HG02610 (cell line): Measurements from ENCODE around the gene ARHGEF28.

Experiments
- ATAC-seq: cut with Tn5 transposase; IDR thresholded peaks from one replicate; pipeline ENCODE4 v1.9.1; 2021; ENCODE audit warnings: mild to moderate bottlenecking, moderate library complexity; ENCODE audit not compliant: unreplicated experiment

The ARHGEF28 gene

GRCh38 chr5:73892806-73893205, 266.8 kb downstream of the ARHGEF28 start:
- ATAC-seq, result no peak

GRCh38 chr5:73893813-73894212, 267.8 kb downstream of the ARHGEF28 start:
- ATAC-seq, result no peak

- no peak for ATAC-seq
Measured at GRCh38 chr5:73894860-73895259, 268.9 kb downstream of the ARHGEF28 start.

- ATAC-seq, result no peak
Measured at GRCh38 chr5:73895471-73895870, 269.5 kb downstream of the ARHGEF28 start.

GRCh38 chr5:73896097-73896496, 270.1 kb downstream of the ARHGEF28 start:
- no peak for ATAC-seq

DNA sequence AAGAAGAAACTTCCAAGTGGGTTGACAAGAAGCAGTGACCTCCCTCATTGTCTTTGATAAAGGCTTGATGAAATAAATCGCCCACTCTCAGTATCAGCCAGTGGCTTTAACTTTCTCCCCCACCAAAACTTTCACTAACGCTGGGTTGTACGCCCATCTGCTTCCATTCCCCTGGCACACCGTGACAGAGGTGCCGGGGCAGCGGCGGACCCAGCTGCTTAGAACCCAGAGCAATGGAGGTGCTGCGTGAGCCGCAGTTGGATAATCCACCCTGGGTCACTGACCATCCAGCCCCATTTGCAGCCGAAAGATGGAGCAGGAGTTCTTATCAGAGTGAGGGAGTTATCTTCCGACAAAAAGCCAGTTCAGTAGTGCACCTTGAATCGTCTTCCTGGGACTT, 270.7 kb downstream of the ARHGEF28 start:
- ATAC-seq, result no peak

DNA sequence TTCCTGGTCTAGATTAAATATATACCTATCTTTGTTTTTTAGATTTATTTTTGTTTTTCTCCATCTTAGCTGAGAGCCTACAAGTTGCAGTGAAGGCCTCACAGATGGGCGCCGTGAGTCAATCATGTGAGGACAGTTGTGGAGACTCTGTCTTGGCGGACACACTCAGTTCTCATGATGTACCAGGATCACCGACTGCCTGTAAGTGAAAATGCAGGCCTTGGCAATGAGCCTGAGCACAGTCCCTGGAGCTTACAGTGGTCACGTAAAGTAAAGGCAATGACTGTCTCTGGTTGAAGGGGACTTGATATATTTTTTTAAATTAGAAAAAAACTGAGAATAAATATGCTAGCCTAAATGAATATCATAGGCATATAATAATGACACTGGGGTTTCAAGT, 271.9 kb downstream of the ARHGEF28 start:
- no peak for ATAC-seq

DNA sequence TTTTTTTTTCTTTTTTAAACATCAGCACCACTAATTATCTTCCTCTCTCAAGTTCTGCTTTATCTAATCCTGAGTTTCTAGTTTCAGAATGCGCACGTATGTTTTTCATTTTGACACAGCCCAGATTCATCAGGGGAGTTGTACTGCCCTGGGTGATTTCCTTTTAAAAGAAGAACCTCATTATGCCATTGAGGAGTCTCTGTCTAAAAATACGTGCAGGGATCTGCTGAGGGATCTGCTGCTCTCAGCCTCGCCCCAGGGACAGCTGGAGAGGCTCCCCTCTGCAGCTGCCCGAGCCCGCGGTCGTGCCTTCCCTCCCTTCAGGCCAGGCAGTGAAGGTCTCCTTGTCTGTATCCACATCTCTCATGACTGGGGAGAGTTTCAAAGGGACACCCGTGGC, 273.1 kb downstream of the ARHGEF28 start:
- peak; percentile 93 for ATAC-seq

DNA sequence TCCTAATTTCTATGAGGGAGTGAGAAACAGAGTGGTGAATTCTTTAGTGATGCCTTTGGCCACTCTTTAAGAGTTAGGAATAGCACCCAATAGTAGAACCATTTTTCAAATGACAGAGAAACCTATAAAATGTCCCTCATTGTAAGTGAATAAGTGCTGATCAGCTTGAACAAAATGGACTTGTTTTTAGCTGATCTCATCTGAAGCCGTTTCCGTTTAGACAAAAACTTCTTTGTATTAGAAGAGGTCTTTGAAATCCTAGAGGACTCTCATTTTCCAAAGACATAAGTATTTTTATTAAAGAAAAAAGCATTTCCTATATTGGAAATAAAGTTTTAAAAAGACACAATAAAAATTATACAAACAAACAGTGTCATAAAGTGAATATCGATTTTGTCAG, 273.9 kb downstream of the ARHGEF28 start:
- ATAC-seq, result no peak

- no peak for ATAC-seq
Measured at GRCh38 chr5:73900566-73900965, 274.6 kb downstream of the ARHGEF28 start.

DNA sequence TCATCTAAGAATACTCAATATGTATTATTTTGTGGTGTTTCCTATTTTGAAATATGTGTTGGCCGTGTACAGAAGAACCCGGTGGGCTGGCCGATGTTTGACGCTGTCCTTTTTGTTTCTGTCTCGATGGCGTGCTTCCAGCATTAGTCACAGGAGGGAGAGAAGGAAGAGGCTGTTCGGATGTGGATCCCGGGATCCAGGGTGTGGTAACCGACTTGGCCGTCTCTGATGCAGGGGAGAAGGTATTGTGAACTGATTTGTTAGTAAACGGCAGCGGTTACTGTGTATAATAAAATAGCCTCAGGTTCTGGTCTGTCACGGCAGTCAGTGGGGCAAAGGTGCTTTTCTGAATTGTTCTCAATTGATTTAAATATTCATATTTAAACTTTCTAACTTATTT, 275.0 kb downstream of the ARHGEF28 start:
- no peak for ATAC-seq

GRCh38 chr5:73901455-73901854, 275.5 kb downstream of the ARHGEF28 start:
- no peak for ATAC-seq

DNA sequence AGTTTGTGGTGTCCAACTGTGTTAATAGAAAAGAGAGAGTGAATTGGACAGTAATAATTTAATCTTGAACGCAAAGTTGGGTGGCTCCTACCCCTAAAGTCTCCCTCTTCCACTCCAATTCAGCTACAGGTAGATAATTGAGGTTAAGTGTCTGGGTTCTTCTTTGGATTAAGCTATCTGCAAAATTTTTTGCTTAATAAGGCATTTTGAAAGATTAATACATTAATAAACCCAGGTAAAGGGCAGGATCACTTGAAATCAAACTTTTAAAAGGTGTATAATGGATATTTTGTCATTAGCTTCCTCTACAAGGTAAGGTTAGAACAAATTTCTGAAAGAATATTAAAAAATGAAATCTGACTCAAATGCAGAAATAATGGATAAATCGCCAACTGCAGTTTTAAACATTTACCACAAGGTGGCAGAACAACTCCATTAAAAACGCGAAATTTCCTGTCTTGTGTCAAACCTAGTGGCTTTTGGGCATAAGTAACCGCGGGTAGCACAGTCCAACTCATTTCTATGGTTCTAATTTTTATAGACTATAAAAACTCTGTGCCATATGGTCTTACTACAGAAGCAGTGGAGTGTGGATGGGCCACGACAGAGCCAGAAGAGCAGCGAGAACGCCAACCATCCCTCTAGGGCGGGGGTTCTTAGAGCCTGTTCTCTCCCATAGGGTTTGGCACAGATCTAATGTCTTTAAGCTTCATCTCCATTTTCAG, 276.5 kb downstream of the ARHGEF28 start:
- no peak for ATAC-seq

- ATAC-seq, result no peak
Measured at GRCh38 chr5:73903169-73903568, 277.2 kb downstream of the ARHGEF28 start.

GRCh38 chr5:73906277-73906676, 280.3 kb downstream of the ARHGEF28 start:
- no peak for ATAC-seq

DNA sequence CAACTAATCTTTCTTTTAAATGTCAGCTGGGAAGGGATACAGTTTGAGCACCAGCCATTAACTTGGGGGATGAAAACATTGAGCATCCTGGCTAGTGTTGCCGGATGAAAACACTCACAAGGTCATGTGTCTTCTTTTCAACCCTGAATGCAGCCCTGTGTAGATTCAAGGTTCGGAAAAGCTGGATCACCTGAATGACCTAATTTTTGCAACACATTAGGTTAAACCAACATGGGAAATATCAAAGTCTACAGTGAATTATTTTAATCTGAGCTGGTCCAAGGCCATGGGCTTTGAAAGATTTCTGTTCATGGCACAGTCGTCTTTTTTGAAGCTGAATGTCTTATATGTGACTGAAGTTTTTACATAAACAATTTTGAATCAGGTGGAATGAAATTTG, 281.2 kb downstream of the ARHGEF28 start:
- ATAC-seq, result no peak

DNA sequence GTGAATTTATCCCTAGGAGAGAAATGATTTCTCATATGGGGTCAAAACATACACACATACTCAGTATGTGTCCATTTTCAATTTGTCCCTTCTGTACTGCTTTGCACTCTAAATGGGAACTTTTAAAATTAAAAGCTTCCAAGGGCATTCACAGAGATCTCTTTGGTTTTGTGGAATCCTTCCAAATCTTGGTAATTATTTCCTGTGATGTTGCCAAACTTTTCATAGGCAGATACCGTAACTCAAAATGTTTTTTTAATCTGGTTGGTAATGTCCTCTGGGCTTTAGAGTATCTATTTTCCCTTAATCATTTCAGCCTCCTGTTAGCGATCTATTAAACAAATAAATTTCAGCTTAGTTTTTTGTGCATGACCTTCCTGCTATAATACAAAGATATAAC, 282.4 kb downstream of the ARHGEF28 start:
- no peak for ATAC-seq

DNA sequence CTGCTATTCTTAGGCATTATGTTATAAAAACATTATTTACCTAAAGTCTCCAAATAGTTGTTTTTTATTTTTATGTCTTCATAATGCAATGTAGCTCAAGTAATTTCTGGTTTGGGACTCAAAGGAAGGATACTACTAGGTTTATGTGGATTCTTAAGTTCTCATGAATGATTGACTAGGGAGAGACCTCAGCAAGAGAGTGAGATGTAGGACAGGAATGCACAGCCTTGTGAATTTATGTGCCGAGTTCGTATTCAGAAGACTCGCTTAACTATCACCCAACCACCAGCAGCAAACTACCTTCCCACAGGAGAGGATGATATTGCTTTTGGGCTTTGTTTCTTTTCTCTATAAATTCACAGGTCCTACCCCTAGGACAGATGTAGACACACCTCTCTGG, 282.9 kb downstream of the ARHGEF28 start:
- no peak for ATAC-seq

- ATAC-seq, result no peak
Measured at GRCh38 chr5:73909474-73909873, 283.5 kb downstream of the ARHGEF28 start.

DNA sequence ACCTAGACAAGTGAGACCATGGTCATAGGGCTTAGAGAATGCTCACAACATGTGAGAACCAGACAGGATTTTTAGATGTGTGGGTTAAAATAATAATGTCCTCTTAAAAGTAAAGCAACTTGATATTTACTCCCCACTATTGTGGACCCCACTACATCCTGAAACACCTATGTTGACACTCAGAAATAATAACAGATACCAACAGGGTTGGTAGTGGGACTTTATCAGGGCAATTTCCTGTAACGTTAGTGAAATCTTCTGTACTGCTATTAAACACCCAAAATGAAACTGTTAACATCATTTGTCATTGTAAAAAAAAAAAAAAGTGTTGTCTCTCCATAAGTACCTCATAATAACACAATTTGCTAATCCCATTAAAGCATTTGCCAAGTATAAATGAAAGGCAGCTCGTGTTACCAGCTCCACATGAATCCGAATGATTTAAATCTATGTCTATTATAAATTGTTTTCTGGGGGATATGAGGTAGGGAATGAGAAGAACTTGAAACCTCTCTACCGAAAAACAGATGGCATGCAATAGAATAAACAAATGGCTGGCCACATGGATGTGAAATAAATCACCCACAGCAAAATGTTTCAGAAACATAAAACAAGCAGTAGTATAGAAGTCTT, 285.9 kb downstream of the ARHGEF28 start:
- ATAC-seq, result no peak

DNA sequence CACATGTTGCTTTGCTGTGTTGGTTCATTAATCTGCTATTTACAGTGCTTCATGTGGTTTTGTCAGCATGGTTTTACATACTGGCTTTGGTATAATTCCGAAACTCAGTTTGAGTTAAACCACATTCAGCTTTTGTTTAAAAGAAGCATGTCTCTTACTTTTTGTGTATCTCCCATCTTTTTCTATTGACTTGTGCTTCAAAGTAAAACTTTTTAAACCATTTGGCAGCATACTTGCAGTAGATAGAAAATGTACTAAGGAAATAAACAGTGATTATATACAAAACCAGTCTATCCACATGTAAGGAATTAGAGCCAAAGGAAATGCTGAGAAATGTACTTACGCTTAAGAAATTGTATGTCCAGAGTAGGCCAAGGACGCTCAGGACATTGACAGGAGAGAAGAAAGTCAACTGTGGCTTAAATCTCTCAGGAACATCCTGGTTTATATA, 286.9 kb downstream of the ARHGEF28 start:
- no peak for ATAC-seq

GRCh38 chr5:73913971-73914370, 288.0 kb downstream of the ARHGEF28 start:
- no peak for ATAC-seq

- no peak for ATAC-seq
Measured at GRCh38 chr5:73915345-73915744, 289.3 kb downstream of the ARHGEF28 start.
